Activated T-cell treated with anti-CD3 and anti-CD28 coated beads for 48 hours (primary cell): ENCODE measurements around the gene COL4A1.
"Not testable (repeated sequence)": the region's sequence is repeated elsewhere in the genome, so short reads cannot be mapped to it uniquely, and the experiment has no call there.

Experiments used
- DNase-seq: peaks from one replicate; pipeline ENCODE4 v3.0.0-alpha.2; 2020; ENCODE audit warnings: low read depth

The COL4A1 gene

GRCh38 chr13:110323172-110323891 is 16.4 kb upstream of the COL4A1 start:
- no peak for DNase-seq

GRCh38 chr13:110322828-110323171 is 15.8 kb upstream of the COL4A1 start:
- DNase-seq, result no peak

GRCh38 chr13:110322126-110322827 is 15.3 kb upstream of the COL4A1 start:
- DNase-seq, result no peak

GRCh38 chr13:110321573-110321972 is 14.6 kb upstream of the COL4A1 start:
- DNase-seq, result not testable (repeated sequence)

GRCh38 chr13:110320645-110321044 is 13.7 kb upstream of the COL4A1 start:
- DNase-seq, result no peak

- DNase-seq, result peak; percentile 35
These were observed 13.0 kb upstream of the COL4A1 start for GRCh38 chr13:110319774-110320509.

GRCh38 chr13:110319397-110319773 is 12.4 kb upstream of the COL4A1 start:
- no peak for DNase-seq

GRCh38 chr13:110318920-110319319 is 12.0 kb upstream of the COL4A1 start:
- no peak for DNase-seq

- no peak for DNase-seq
These were observed 10.7 kb upstream of the COL4A1 start for GRCh38 chr13:110317496-110318195.

GRCh38 chr13:110317093-110317492 is 10.1 kb upstream of the COL4A1 start:
- no peak for DNase-seq

GRCh38 chr13:110316196-110316595 is 9.2 kb upstream of the COL4A1 start:
- DNase-seq, result no peak

- DNase-seq, result no peak
These were observed 7.7 kb upstream of the COL4A1 start for GRCh38 chr13:110314516-110315245.

GRCh38 chr13:110313733-110314132 is 6.8 kb upstream of the COL4A1 start:
- DNase-seq, result not testable (repeated sequence)

- not testable (repeated sequence) for DNase-seq
These were observed 6.3 kb upstream of the COL4A1 start for GRCh38 chr13:110313261-110313660.

- DNase-seq, result no peak
These were observed 5.5 kb upstream of the COL4A1 start for GRCh38 chr13:110312339-110313031.

GRCh38 chr13:110311443-110312338 is 4.7 kb upstream of the COL4A1 start:
- DNase-seq, result no peak

- DNase-seq, result no peak
These were observed 3.8 kb upstream of the COL4A1 start for GRCh38 chr13:110310541-110311442.

GRCh38 chr13:110309661-110310524 is 2.9 kb upstream of the COL4A1 start:
- no peak for DNase-seq
